HEK293 (cell line): ENCODE data around the gene STX11.

Source experiments
- CTCF ChIA-PET: fragments of 350-600 bp; formaldehyde crosslinking; extraction: SDS; loops from one replicate; lab custom pipeline; 2021; ENCODE audit warnings: antibody characterized with exemption; lab: Yijun Ruan, JAX
- POLR2A ChIA-PET: fragments of 300-600 bp; formaldehyde crosslinking; extraction: SDS; loops from one replicate; lab custom pipeline; 2020; ENCODE audit warnings: antibody characterized with exemption, inconsistent platforms; lab: Yijun Ruan, JAX
- H3K27ac ChIP-seq: fragments of 200-500 bp; sonication (Bioruptor generic); 2 replicates; pipeline ENCODE4 v1.5.1; 2014; ENCODE audit warnings: low read depth, low read length, control low read depth, inconsistent platforms; ENCODE audit errors: extremely low read depth
- H3K36me3 ChIP-seq, 2 experiments: fragments of 200-500 bp in 1 of 2; sonication (Bioruptor generic) in 1 of 2; 1 replicate in 1 of 2; 2 replicates in 1 of 2; pipeline ENCODE4 v1.5.1; 2014 to 2017; ENCODE audit warnings: inconsistent platforms in 2 of 2, low read length in 2 of 2; ENCODE audit not compliant: control insufficient read depth in 2 of 2, insufficient read depth in 1 of 2
- H3K4me1 ChIP-seq: fragments of 200-500 bp; sonication (Bioruptor generic); 2 replicates; pipeline ENCODE4 v1.5.1; 2014; ENCODE audit warnings: mild to moderate bottlenecking, low read length, inconsistent platforms; ENCODE audit not compliant: control insufficient read depth, insufficient read depth
- H3K4me3 ChIP-seq: 2 replicates; pipeline ENCODE4 v1.5.1; 2011; ENCODE audit warnings: low read depth, mild to moderate bottlenecking, control low read depth, low read length, moderate library complexity
- H3K9me3 ChIP-seq: fragments of 200-500 bp; sonication (Bioruptor generic); 2 replicates; pipeline ENCODE4 v1.5.1; 2014; ENCODE audit warnings: low read depth, low read length, inconsistent platforms; ENCODE audit not compliant: control insufficient read depth, insufficient read depth
- CTCF ChIP-seq: fragments of 450-650 bp; formaldehyde crosslinking; IDR thresholded peaks from 2 replicates; pipeline ENCODE4 v1.5.1; 2016; ENCODE audit warnings: missing biosample characterization, missing genetic modification characterization
- SCRT2 ChIP-seq: fragments of 450-650 bp; formaldehyde crosslinking; IDR thresholded peaks from 2 replicates; pipeline ENCODE4 v1.5.1; 2016; ENCODE audit warnings: missing biosample characterization, missing genetic modification characterization
- SETDB1 ChIP-seq: IDR thresholded peaks from one replicate; pipeline ENCODE4 v1.6.1; 2017; ENCODE audit warnings: mild to moderate bottlenecking, low read length, moderate library complexity, mixed read lengths; ENCODE audit not compliant: insufficient read length
- TSHZ1 ChIP-seq: fragments of 450-650 bp; formaldehyde crosslinking; IDR thresholded peaks from 2 replicates; pipeline ENCODE4 v1.5.1; 2016; ENCODE audit warnings: missing biosample characterization, missing genetic modification characterization, borderline replicate concordance
- ZBTB20 ChIP-seq: fragments of 450-650 bp; formaldehyde crosslinking; IDR thresholded peaks from 2 replicates; pipeline ENCODE4 v1.5.1; 2016; ENCODE audit warnings: missing biosample characterization, missing genetic modification characterization
- ZBTB26 ChIP-seq: fragments of 450-650 bp; formaldehyde crosslinking; optimal IDR thresholded peaks from 2 replicates; pipeline ENCODE3; 2016; ENCODE audit warnings: missing biosample characterization, mild to moderate bottlenecking, missing genetic modification characterization
- ZBTB49 ChIP-seq: fragments of 450-650 bp; formaldehyde crosslinking; IDR thresholded peaks from 2 replicates; pipeline ENCODE4 v1.5.1; 2016; ENCODE audit warnings: missing biosample characterization, missing genetic modification characterization, low read depth
- ZNF132 ChIP-seq: fragments of 450-650 bp; formaldehyde crosslinking; IDR thresholded peaks from 2 replicates; pipeline ENCODE4 v1.5.1; 2017; ENCODE audit warnings: missing biosample characterization, missing genetic modification characterization, borderline replicate concordance
- ZNF133 ChIP-seq: fragments of 450-650 bp; formaldehyde crosslinking; IDR thresholded peaks from 2 replicates; pipeline ENCODE4 v1.5.1; 2016; ENCODE audit warnings: missing biosample characterization, missing genetic modification characterization
- ZNF274 ChIP-seq, 2 experiments: fragments of 200-500 bp in 1 of 2; fragments of 450-650 bp in 1 of 2; sonication (Bioruptor generic) in 1 of 2; formaldehyde crosslinking in 1 of 2; IDR thresholded peaks; 2 replicates each; pipeline versions ENCODE4 v1.5.1 to v1.6.1; 2014 to 2016; ENCODE audit warnings: borderline replicate concordance in 1 of 2, inconsistent platforms in 1 of 2, low read length in 1 of 2, missing biosample characterization in 1 of 2, missing genetic modification characterization in 1 of 2
- ZNF280D ChIP-seq: fragments of 450-650 bp; formaldehyde crosslinking; IDR thresholded peaks from 2 replicates; pipeline ENCODE4 v1.5.1; 2016; ENCODE audit warnings: missing biosample characterization, missing genetic modification characterization
- ZNF292 ChIP-seq: fragments of 450-650 bp; formaldehyde crosslinking; IDR thresholded peaks from 2 replicates; pipeline ENCODE4 v1.5.1; 2016; ENCODE audit warnings: low read depth, missing biosample characterization, missing genetic modification characterization, borderline replicate concordance
- ZNF324 ChIP-seq: fragments of 450-650 bp; formaldehyde crosslinking; IDR thresholded peaks from 2 replicates; pipeline ENCODE4 v1.5.1; 2016; ENCODE audit warnings: missing biosample characterization, missing genetic modification characterization
- ZNF341 ChIP-seq: fragments of 450-650 bp; formaldehyde crosslinking; IDR thresholded peaks from 2 replicates; pipeline ENCODE4; 2016; ENCODE audit warnings: low read depth, missing biosample characterization, missing genetic modification characterization
- ZNF76 ChIP-seq: fragments of 450-650 bp; formaldehyde crosslinking; IDR thresholded peaks from 2 replicates; pipeline ENCODE4; 2016; ENCODE audit warnings: low read depth, missing biosample characterization, missing genetic modification characterization, borderline replicate concordance
- ZNF837 ChIP-seq: fragments of 450-650 bp; formaldehyde crosslinking; IDR thresholded peaks from 2 replicates; pipeline ENCODE4 v1.5.1; 2016; ENCODE audit warnings: missing biosample characterization, missing genetic modification characterization
- ZSCAN4 ChIP-seq: fragments of 450-650 bp; formaldehyde crosslinking; IDR thresholded peaks from 2 replicates; pipeline ENCODE4 v1.5.1; 2017; ENCODE audit warnings: missing biosample characterization, missing genetic modification characterization

The STX11 gene

GRCh38 chr6:144150710-144151657 is 667 bp downstream of the STX11 start (continued):
- no peak for TF ChIP-seq ZNF324
- no peak for TF ChIP-seq ZSCAN4 (tag by site-specific recombination)
- TF ChIP-seq ZNF292, result no peak
- peak; percentile 73 for TF ChIP-seq SCRT2 (tag by site-specific recombination)
- TF ChIP-seq ZBTB20 (tag by site-specific recombination), result peak; percentile 30; the same call in 1 of the 2 replicates
- TF ChIP-seq ZNF133 (tag by site-specific recombination), result no peak
- peak; percentile 52; the same call in 1 of the 2 replicates for TF ChIP-seq ZNF341

GRCh38 chr6:144152334-144152900 is 2.1 kb downstream of the STX11 start:
- H3K4me1 ChIP-seq, result no peaks in the 10 kb centered on the region
- TF ChIP-seq ZBTB49 (tag by site-specific recombination), result no peak
- TF ChIP-seq ZNF76 (tag by site-specific recombination), result no peak
- TF ChIP-seq CTCF (tag by site-specific recombination), result no peak
- TF ChIP-seq SETDB1, result no peak
- no peak for TF ChIP-seq ZBTB26 (tag by site-specific recombination)
- TF ChIP-seq ZNF837, result no peak
- TF ChIP-seq, all 188 proteins: peak for 0
- ChIA-PET POLR2A (no interaction called here), CTCF (interaction anchor here (1.1 to 1.5 kb wide), 2 partner anchors 66 to 112 kb away, joined by 3 to 6 read pairs; no protein-coding TSS in a partner anchor)
- Histone ChIP-seq H3K9me3 (no peaks in the 10 kb centered on the region), H3K27ac (no peak overlapping the region), H3K4me3 (no peak overlapping the region), H3K36me3 (no peaks in the 10 kb centered on the region)

- Histone ChIP-seq H3K9me3 (no peaks in the 10 kb centered on the region), H3K27ac (no peak overlapping the region), H3K36me3 (no peaks in the 10 kb centered on the region), H3K4me3 (no peak overlapping the region), H3K4me1 (no peaks in the 10 kb centered on the region)
- ChIA-PET CTCF (interaction anchor here (1.5 kb wide), 1 partner anchor 65 kb away, joined by 6 read pairs; no protein-coding TSS in a partner anchor), POLR2A (no interaction called here)
- TF ChIP-seq ZNF280D (tag by site-specific recombination) (no peak), ZNF132 (tag by site-specific recombination) (no peak), TSHZ1 (tag by site-specific recombination) (no peak), ZNF274 (IDR thresholded peaks at IDR 0.05; ENCODE audit: low read length) (no peak), ZNF274 (tag by site-specific recombination; IDR thresholded peaks at IDR 0.05; ENCODE audit: borderline replicate concordance) (no peak)
Measured at GRCh38 chr6:144153260-144153659, 2.9 kb downstream of the STX11 start.
